ENCODE measurements around the gene SYNJ2.
"Not testable (repeated sequence)": the region's sequence is repeated elsewhere in the genome, so short reads cannot be mapped to it uniquely, and the experiment has no call there.

The SYNJ2 gene

DNA sequence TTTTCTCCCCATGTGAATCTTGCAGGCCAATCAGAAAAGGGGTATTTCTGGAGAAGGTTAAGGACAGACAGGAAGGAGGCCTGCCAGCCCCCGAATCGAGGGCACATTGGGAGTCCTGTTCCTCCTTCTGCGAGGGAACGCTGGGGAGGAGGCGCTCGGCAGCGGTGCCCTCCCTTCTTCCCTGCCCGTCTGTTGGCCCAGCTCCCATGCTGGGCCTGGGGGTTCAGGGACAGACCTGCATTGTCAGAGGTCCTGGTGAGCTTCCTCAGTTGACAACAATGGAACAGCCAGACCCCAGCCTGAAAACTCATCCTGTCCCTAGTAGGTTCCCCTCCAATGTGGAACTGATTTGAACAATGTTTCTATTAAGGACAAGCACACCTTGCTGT lies 15.1 kb upstream of the SYNJ2 start:
- DNase-seq (ENCODE audit: low spot score) = no peak
- TF ChIP-seq, protein P1, sequence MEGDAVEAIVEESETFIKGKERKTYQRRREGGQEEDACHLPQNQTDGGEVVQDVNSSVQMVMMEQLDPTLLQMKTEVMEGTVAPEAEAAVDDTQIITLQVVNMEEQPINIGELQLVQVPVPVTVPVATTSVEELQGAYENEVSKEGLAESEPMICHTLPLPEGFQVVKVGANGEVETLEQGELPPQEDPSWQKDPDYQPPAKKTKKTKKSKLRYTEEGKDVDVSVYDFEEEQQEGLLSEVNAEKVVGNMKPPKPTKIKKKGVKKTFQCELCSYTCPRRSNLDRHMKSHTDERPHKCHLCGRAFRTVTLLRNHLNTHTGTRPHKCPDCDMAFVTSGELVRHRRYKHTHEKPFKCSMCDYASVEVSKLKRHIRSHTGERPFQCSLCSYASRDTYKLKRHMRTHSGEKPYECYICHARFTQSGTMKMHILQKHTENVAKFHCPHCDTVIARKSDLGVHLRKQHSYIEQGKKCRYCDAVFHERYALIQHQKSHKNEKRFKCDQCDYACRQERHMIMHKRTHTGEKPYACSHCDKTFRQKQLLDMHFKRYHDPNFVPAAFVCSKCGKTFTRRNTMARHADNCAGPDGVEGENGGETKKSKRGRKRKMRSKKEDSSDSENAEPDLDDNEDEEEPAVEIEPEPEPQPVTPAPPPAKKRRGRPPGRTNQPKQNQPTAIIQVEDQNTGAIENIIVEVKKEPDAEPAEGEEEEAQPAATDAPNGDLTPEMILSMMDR (IDR thresholded peaks at IDR 0.05; ENCODE audit: extremely low read depth, missing control alignments) = no peak

GRCh38 chr6:157967020-157967419 lies 14.6 kb upstream of the SYNJ2 start:
- TF ChIP-seq, protein P1 (IDR thresholded peaks at IDR 0.05; ENCODE audit: extremely low read depth, missing control alignments) = no peak
- DNase-seq (ENCODE audit: low spot score) = no peak

DNA sequence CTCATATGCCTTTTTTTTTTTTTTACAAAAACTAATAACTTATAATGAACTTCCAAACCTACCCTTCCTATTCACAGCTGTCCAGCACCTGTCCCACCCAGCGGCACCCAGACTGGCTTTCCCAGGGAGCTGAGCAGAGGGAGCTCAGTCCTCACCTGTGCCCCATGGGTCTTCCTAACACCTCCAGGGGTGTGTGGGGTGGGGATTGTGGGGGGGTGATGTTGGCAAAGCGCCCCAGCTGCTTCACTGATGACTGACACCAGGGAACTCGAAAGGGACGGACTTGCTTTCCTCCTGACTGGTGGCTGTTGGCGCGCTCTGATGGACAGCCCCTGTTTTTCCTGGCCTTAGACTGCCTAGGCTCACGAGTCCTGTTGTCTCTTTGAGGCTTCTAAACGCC lies 14.2 kb upstream of the SYNJ2 start:
- DNase-seq (ENCODE audit: low spot score) = no peak
- TF ChIP-seq, protein P1 (IDR thresholded peaks at IDR 0.05; ENCODE audit: extremely low read depth, missing control alignments) = no peak

- not testable (repeated sequence) for DNase-seq (ENCODE audit: low spot score)
Measured at GRCh38 chr6:157972177-157972576, 9.5 kb upstream of the SYNJ2 start.

DNA sequence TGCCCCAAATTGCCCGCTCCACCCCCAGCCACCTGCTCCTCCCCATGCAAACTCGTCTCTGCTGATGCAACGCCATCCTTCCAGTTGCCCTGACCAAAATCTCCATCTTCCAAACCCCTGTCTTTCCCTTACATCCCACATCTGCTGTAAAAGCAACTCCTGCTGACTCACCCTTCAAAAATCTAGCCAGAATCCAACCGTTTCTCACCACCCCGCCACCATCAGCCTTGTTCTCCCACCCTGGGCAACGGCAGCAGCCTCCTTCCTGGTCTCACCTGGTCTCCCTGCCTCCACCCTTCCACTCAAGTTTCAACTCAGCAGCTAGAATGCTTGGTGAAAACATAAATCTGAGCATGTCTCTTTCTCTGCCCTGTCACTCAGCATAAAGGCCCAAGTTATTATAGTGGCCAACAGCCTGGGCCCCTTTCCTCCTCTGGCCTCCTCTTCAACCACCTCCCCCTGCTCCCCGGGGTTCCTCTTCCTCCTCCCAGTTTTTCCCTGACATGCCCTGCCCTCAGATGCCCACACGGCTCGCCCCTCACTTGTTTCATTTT lies 7.2 kb upstream of the SYNJ2 start:
- no peak for DNase-seq (ENCODE audit: low spot score)
- TF ChIP-seq, protein P1 (IDR thresholded peaks at IDR 0.05; ENCODE audit: extremely low read depth, missing control alignments) = no peak

- DNase-seq (ENCODE audit: low spot score) = no peak
- TF ChIP-seq, protein P1 (IDR thresholded peaks at IDR 0.05; ENCODE audit: extremely low read depth, missing control alignments) = no peak
Measured at GRCh38 chr6:157974967-157975366, 6.7 kb upstream of the SYNJ2 start.

- no peak for DNase-seq (ENCODE audit: low spot score)
- TF ChIP-seq, protein P1 (IDR thresholded peaks at IDR 0.05; ENCODE audit: extremely low read depth, missing control alignments) = no peak
Measured at GRCh38 chr6:157975456-157975855, 6.2 kb upstream of the SYNJ2 start.

DNA sequence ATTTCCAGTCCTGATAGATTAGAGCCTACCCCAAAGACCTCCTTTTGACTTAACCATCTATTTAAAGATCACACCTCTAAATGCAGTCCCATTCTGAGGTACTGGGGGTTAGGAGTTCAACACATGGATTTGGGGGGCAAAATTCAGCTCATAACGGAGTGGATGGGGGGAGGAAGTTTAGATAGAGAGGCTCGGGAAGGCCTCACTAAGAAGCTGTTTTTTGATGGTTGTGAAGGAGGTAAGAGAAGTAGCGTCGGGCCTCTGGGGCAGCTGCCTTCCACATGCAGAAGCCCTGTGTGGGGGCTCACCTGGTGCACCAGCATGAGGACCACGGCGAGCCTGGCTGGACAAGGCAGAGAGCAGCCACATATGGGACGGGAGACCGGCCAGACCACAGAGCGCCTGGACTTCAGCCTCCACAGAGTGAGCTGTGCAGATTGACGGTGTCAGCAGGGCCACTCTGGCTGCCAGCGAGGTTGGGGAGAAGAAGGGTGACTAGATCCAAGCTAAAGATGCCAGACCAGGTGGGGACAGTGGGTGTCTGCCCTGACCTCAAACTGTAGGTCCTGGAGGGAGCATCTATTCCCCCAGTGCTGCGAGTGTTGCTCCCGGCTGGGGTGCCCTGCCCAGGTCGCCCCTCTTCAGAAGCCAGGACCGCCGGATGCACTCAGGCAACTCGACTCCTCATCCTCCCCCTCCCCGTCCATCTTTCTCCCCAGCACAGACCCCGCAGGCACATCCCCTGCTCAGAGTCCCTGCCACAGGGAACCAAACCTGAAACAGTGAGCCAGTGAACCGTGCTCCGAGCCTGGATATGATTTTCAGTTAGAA lies 5.1 kb upstream of the SYNJ2 start:
- TF ChIP-seq, protein P1 (IDR thresholded peaks at IDR 0.05; ENCODE audit: extremely low read depth, missing control alignments) = no peak

More for the DNA sequence above, 5.1 kb upstream of the SYNJ2 start:
- DNase-seq (ENCODE audit: low spot score) = no peak

Data from GM20000 (cell line).